Brain microvascular endothelial cell (primary cell): ENCODE results near the gene NDUFS7.

ENCODE experiments used
- DNase-seq: peaks from one replicate; pipeline ENCODE4 v3.0.0-alpha.2; 2020
- H3K27ac ChIP-seq: fragments of 250-450 bp; sonication (Bioruptor Pico); 2 replicates; pipeline ENCODE4 v1.5.1; 2020; ENCODE audit warnings: mild to moderate bottlenecking, moderate library complexity
- H3K27me3 ChIP-seq: fragments of 250-450 bp; sonication (Bioruptor Pico); replicated peaks from 2 replicates; pipeline ENCODE4 v1.5.1; 2020; ENCODE audit warnings: mild to moderate bottlenecking
- H3K36me3 ChIP-seq: fragments of 250-450 bp; sonication (Bioruptor Pico); replicated peaks from 2 replicates; pipeline ENCODE4 v1.5.1; 2020; ENCODE audit warnings: mild to moderate bottlenecking
- H3K4me3 ChIP-seq: 2 replicates; pipeline ENCODE4 v1.5.1; 2011; ENCODE audit warnings: low read depth, mild to moderate bottlenecking, control low read depth, low read length, moderate library complexity
- CTCF ChIP-seq: IDR thresholded peaks from 2 replicates; pipeline ENCODE4 v1.5.1; 2011; ENCODE audit warnings: low read depth, mild to moderate bottlenecking, moderate library complexity, low read length, control low read depth, inconsistent platforms; ENCODE audit errors: missing control alignments
- in situ Hi-C: cut with HindIII; loops from 2 replicates; pipeline ENCODE4 v1.10.0; 2017; ENCODE audit warnings: low sequenced_read_pairs, low pct_ligation_motif_present

The NDUFS7 gene

GRCh38 chr19:1392407-1392806 is 8.7 kb downstream of the NDUFS7 start:
- no peak for DNase-seq
- no peak for TF ChIP-seq CTCF
- no peak overlapping the region for H3K27ac ChIP-seq
- no peak overlapping the region for H3K4me3 ChIP-seq
- H3K27me3 ChIP-seq: no peaks in the 10 kb centered on the region
- peaks cover 40% of the 10 kb centered on the region for H3K36me3 ChIP-seq
- in situ Hi-C loops: no loop called here

GRCh38 chr19:1392939-1393530 is 9.3 kb downstream of the NDUFS7 start:
- Histone ChIP-seq H3K27me3 (no peaks in the 10 kb centered on the region), H3K4me3 (no peak overlapping the region), H3K27ac (no peak overlapping the region), H3K36me3 (peaks cover 40% of the 10 kb centered on the region)
- in situ Hi-C loops: no loop called here
- TF ChIP-seq CTCF: no peak
- DNase-seq: no peak

GRCh38 chr19:1393841-1394240 is 10.1 kb downstream of the NDUFS7 start:
- no peak overlapping the region for H3K27ac ChIP-seq
- peaks cover 37% of the 10 kb centered on the region for H3K36me3 ChIP-seq
- TF ChIP-seq CTCF: no peak
- no peak overlapping the region for H3K4me3 ChIP-seq
- DNase-seq: no peak
- no peaks in the 10 kb centered on the region for H3K27me3 ChIP-seq
- in situ Hi-C loops: no loop called here

- in situ Hi-C loops: no loop called here
- no peak overlapping the region for H3K4me3 ChIP-seq
- peaks cover 31% of the 10 kb centered on the region for H3K36me3 ChIP-seq
- H3K27ac ChIP-seq: no peak overlapping the region
- no peak for DNase-seq
- H3K27me3 ChIP-seq: no peaks in the 10 kb centered on the region
- TF ChIP-seq CTCF: no peak
Observed at GRCh38 chr19:1394252-1395193, 10.8 kb downstream of the NDUFS7 start.

- H3K36me3 ChIP-seq: peaks cover 30% of the 10 kb centered on the region
- TF ChIP-seq CTCF: no peak
- in situ Hi-C loops: no loop called here
- no peaks in the 10 kb centered on the region for H3K27me3 ChIP-seq
- H3K27ac ChIP-seq: no peak overlapping the region
- no peak overlapping the region for H3K4me3 ChIP-seq
- DNase-seq: no peak
Observed at GRCh38 chr19:1395194-1396018, 11.7 kb downstream of the NDUFS7 start.
